H9 (cell line): Measurements from ENCODE around the gene CRHR1. TPM values are rescaled to one million over a fixed set of nuclear protein-coding genes. Genes with fewer than 3 reads are reported as not detected.

Experiments used
- DNase-seq: peaks from one replicate; pipeline ENCODE4 v3.0.0-alpha.2; 2017
- H2AFZ ChIP-seq: one replicate; pipeline ENCODE4 v1.6.1; 2013; ENCODE audit warnings: mild to moderate bottlenecking, low read length, control low read depth, moderate library complexity
- H2AK5ac ChIP-seq: 2 replicates; pipeline ENCODE4 v1.6.1; 2013; ENCODE audit warnings: low read length, control low read depth, mixed read lengths; ENCODE audit not compliant: insufficient read length
- H2BK120ac ChIP-seq: one replicate; pipeline ENCODE4 v1.6.1; 2013; ENCODE audit warnings: low read depth, mild to moderate bottlenecking, low read length, control low read depth, inconsistent platforms; ENCODE audit not compliant: poor library complexity, severe bottlenecking
- H2BK12ac ChIP-seq: 2 replicates; pipeline ENCODE4 v1.6.1; 2013; ENCODE audit warnings: low read length, control low read depth, mixed read lengths, low read depth; ENCODE audit not compliant: insufficient read length
- H2BK15ac ChIP-seq: 2 replicates; pipeline ENCODE4 v1.6.1; 2013; ENCODE audit warnings: low read depth, low read length, control low read depth
- H2BK20ac ChIP-seq: one replicate; pipeline ENCODE4 v1.6.1; 2013; ENCODE audit warnings: low read depth, mild to moderate bottlenecking, low read length, control low read depth, inconsistent platforms; ENCODE audit not compliant: poor library complexity, severe bottlenecking
- H2BK5ac ChIP-seq: 2 replicates; pipeline ENCODE4 v1.6.1; 2013; ENCODE audit warnings: low read length, control low read depth, mixed read lengths; ENCODE audit not compliant: insufficient read length
- H3K14ac ChIP-seq: 2 replicates; pipeline ENCODE4 v1.6.1; 2013; ENCODE audit warnings: low read length, control low read depth; ENCODE audit not compliant: insufficient read depth
- H3K18ac ChIP-seq: 2 replicates; pipeline ENCODE4 v1.6.1; 2013; ENCODE audit warnings: low read depth, mild to moderate bottlenecking, mixed read lengths, low read length, control low read depth; ENCODE audit not compliant: insufficient read length
- H3K23ac ChIP-seq: 2 replicates; pipeline ENCODE4 v1.6.1; 2013; ENCODE audit warnings: low read length, control low read depth, mixed read lengths, low read depth; ENCODE audit not compliant: insufficient read length
- H3K23me2 ChIP-seq: 2 replicates; pipeline ENCODE4 v1.6.1; 2013; ENCODE audit warnings: low read depth, mild to moderate bottlenecking, mixed read lengths, low read length, control low read depth; ENCODE audit not compliant: insufficient read length, poor library complexity, severe bottlenecking
- H3K27ac ChIP-seq: 2 replicates; pipeline ENCODE4 v1.5.1; 2013; ENCODE audit warnings: low read length, control low read depth, mixed read lengths, low read depth; ENCODE audit not compliant: insufficient read length
- H3K27me3 ChIP-seq: 2 replicates; pipeline ENCODE4 v1.6.1; 2013; ENCODE audit warnings: low read length, control low read depth, inconsistent platforms; ENCODE audit not compliant: insufficient read depth
- H3K4ac ChIP-seq: 2 replicates; pipeline ENCODE4 v1.6.1; 2013; ENCODE audit warnings: low read depth, mild to moderate bottlenecking, control low read depth, inconsistent platforms, low read length, moderate library complexity
- H3K4me1 ChIP-seq: 2 replicates; pipeline ENCODE4 v1.6.1; 2013; ENCODE audit warnings: low read length, control low read depth, inconsistent platforms; ENCODE audit not compliant: insufficient read depth
- H3K4me2 ChIP-seq: 2 replicates; pipeline ENCODE4 v1.6.1; 2013; ENCODE audit warnings: low read length, control low read depth, mixed read lengths; ENCODE audit not compliant: insufficient read length, insufficient read depth
- H3K56ac ChIP-seq: 2 replicates; pipeline ENCODE4 v1.6.1; 2013; ENCODE audit warnings: low read depth, mild to moderate bottlenecking, mixed read lengths, low read length, control low read depth; ENCODE audit not compliant: insufficient read length
- H3K79me1 ChIP-seq: 2 replicates; pipeline ENCODE4 v1.6.1; 2013; ENCODE audit warnings: low read depth, mild to moderate bottlenecking, moderate library complexity, low read length, control low read depth, inconsistent platforms; ENCODE audit not compliant: insufficient read depth, poor library complexity, severe bottlenecking
- H3K79me2 ChIP-seq: 2 replicates; pipeline ENCODE4 v1.6.1; 2013; ENCODE audit warnings: low read length, control low read depth, inconsistent platforms; ENCODE audit not compliant: insufficient read depth
- H3K9ac ChIP-seq: 2 replicates; pipeline ENCODE4 v1.6.1; 2013; ENCODE audit warnings: low read length, control low read depth, mixed read lengths; ENCODE audit not compliant: insufficient read length; ENCODE audit errors: extremely low read depth
- H3K9me3 ChIP-seq: one replicate; pipeline ENCODE4 v1.6.1; 2013; ENCODE audit warnings: low read depth, low read length, inconsistent platforms; ENCODE audit not compliant: control insufficient read depth
- H3T11ph ChIP-seq: one replicate; pipeline ENCODE4 v1.6.1; 2013; ENCODE audit warnings: mild to moderate bottlenecking, low read length, control low read depth, inconsistent platforms
- H4K20me1 ChIP-seq: one replicate; pipeline ENCODE4 v1.6.1; 2013; ENCODE audit not compliant: control insufficient read depth, insufficient read length, insufficient read depth
- H4K5ac ChIP-seq: 2 replicates; pipeline ENCODE4 v1.6.1; 2013; ENCODE audit warnings: low read depth, mild to moderate bottlenecking, mixed read lengths, low read length, control low read depth; ENCODE audit not compliant: insufficient read length
- H4K8ac ChIP-seq: replicated peaks from 2 replicates; pipeline ENCODE4 v1.6.1; 2013; ENCODE audit warnings: low read length, control low read depth, mixed read lengths, low read depth; ENCODE audit not compliant: insufficient read length
- H4K91ac ChIP-seq: 2 replicates; pipeline ENCODE4 v1.6.1; 2013; ENCODE audit warnings: low read depth, mild to moderate bottlenecking, moderate library complexity, mixed read lengths, low read length, control low read depth; ENCODE audit not compliant: insufficient read length
- H3K27ac Mint-ChIP-seq, 3 experiments: 2 replicates in 2 of 3; 3 replicates in 1 of 3; pipeline ENCODE4 v1.8.0; 2020 to 2021; ENCODE audit warnings: mixed read lengths in 3 of 3, mild to moderate bottlenecking in 1 of 3, moderate library complexity in 1 of 3
- H3K27me3 Mint-ChIP-seq: 2 replicates; pipeline ENCODE4 v1.8.0; 2021; ENCODE audit warnings: low read depth, mild to moderate bottlenecking, moderate library complexity, mixed read lengths
- H3K36me3 Mint-ChIP-seq, 3 experiments: 2 replicates in 2 of 3; 3 replicates in 1 of 3; pipeline ENCODE4 v1.8.0; 2020 to 2021; ENCODE audit warnings: low read depth in 3 of 3, mixed read lengths in 3 of 3; ENCODE audit not compliant: insufficient read depth in 1 of 3
- H3K4me1 Mint-ChIP-seq, 2 experiments: 2 replicates each; pipeline ENCODE4 v1.8.0; 2020; ENCODE audit warnings: mixed read lengths in 2 of 2
- H3K4me3 Mint-ChIP-seq, 2 experiments: 2 replicates in 1 of 2; 3 replicates in 1 of 2; pipeline ENCODE4 v1.8.0; 2020 to 2021; ENCODE audit warnings: mild to moderate bottlenecking in 2 of 2, mixed read lengths in 2 of 2, moderate library complexity in 1 of 2
- H3K9me3 Mint-ChIP-seq, 2 experiments: 2 replicates in 1 of 2; 3 replicates in 1 of 2; pipeline ENCODE4 v1.8.0; 2020; ENCODE audit warnings: mild to moderate bottlenecking in 2 of 2, mixed read lengths in 2 of 2, moderate library complexity in 1 of 2
- CTCF ChIP-seq: fragments of 200-600 bp; sonication (generic); conservative IDR thresholded peaks from 3 replicates; pipeline ENCODE4 v1.8.0; 2021; ENCODE audit warnings: antibody characterized with exemption, mild to moderate bottlenecking
- WGBS: extraction: QIAGEN DNeasy Blood & Tissue Kit; methylation state at CpG from one replicate; pipeline ENCODE4 v1.1.7; 2013; ENCODE audit warnings: missing lambda C conversion rate, low lambda C conversion rate, mixed read lengths; ENCODE audit not compliant: insufficient read length; ENCODE audit errors: extremely low coverage; 5-methylcytosine and 5-hydroxymethylcytosine counted together
- total RNA-seq: library from RNA; stranded (reverse); gene quantifications from 2 replicates; pipeline ENCODE4 v1.2.1, GENCODE V29; 2021

CRHR1 gene
- total RNA-seq, 1 experiment from 2014 or later, result 0.52 TPM

- H2BK120ac ChIP-seq, result no peak overlapping the region
- no peak overlapping the region for H3K27ac ChIP-seq
- H3K4ac ChIP-seq, result no peak overlapping the region
- no peak overlapping the region for H3K4me2 ChIP-seq
- no peak overlapping the region for H4K5ac ChIP-seq
- TF ChIP-seq CTCF, result peak; percentile 29; the same call in 2 of the 3 replicates
- Mint-ChIP-seq H3K4me1 (0 out of 4 replicates have a peak, but pooled peaks cover 0 to 3% of the 10 kb centered on the region in 2 experiments), H3K4me3 (no peak overlapping the region), H3K36me3 (no peaks in the 10 kb centered on the region), H3K27me3 (peaks cover 10% of the 10 kb centered on the region), H3K9me3 (no peaks in the 10 kb centered on the region), H3K27ac (peak overlapping the region in 1 of 3 experiments; percentile 49; a peak in 1 of 7 replicates)
- H2AFZ ChIP-seq, result no peak overlapping the region
- no peak overlapping the region for H2BK5ac ChIP-seq
- H3K14ac ChIP-seq, result no peak overlapping the region
- H3K79me1 ChIP-seq, result no peaks in the 10 kb centered on the region
- no peak overlapping the region for H3T11ph ChIP-seq
- DNase-seq, result no peak
- no peaks in the 10 kb centered on the region for H3K79me2 ChIP-seq
- no peaks in the 10 kb centered on the region for H3K4me1 ChIP-seq
- no peak overlapping the region for H4K91ac ChIP-seq
- peaks cover 4% of the 10 kb centered on the region for H4K20me1 ChIP-seq
- no peak overlapping the region for H2BK20ac ChIP-seq
- no peak overlapping the region for H3K23ac ChIP-seq
- no peaks in the 10 kb centered on the region for H3K23me2 ChIP-seq
- no peak overlapping the region for H3K56ac ChIP-seq
- H3K27me3 ChIP-seq, result peaks cover 3% of the 10 kb centered on the region; the same call in 1 of the 2 replicates
- H2BK12ac ChIP-seq, result no peak overlapping the region
- H3K9ac ChIP-seq, result no peak overlapping the region
- H3K18ac ChIP-seq, result no peak overlapping the region
- no peak overlapping the region for H2AK5ac ChIP-seq
- no peaks in the 10 kb centered on the region for H3K9me3 ChIP-seq
- H2BK15ac ChIP-seq, result no peak overlapping the region
- no peak overlapping the region for H4K8ac ChIP-seq
- WGBS, result no CpG with 5 or more reads among the region's 9 CpGs
Measured at GRCh38 chr17:45848405-45848804, 64.3 kb downstream of the CRHR1 start.
